Measurements from ENCODE around the gene ATG14.
"Not testable (repeated sequence)": the region's sequence is repeated elsewhere in the genome, so short reads cannot be mapped to it uniquely, and the experiment has no call there.

ATG14 gene

DNA sequence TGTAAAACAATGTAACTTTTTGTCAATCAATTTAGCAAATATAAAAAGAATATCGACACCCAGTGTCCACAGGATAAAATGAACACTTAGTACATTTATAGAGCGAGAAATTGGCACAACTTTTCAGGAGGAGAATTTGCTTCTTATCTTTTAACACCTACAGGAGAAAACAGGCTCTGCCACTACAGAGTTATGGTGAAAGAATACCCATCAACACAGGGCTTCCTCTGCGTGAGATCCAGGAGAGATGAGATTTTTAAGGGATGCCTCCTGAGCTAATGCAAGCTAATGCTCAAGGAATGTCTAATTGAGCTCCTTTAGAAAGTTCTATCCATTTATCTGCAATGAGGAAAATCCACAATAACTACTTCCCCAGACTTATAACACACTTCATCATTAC is 21.0 kb upstream of the ATG14 start:
- no peaks in the 10 kb centered on the region for H3K4me1 Mint-ChIP-seq
- no peaks in the 10 kb centered on the region for H3K36me3 Mint-ChIP-seq (ENCODE audit: low read depth)
- H3K27me3 Mint-ChIP-seq (ENCODE audit: low read depth, poor library complexity), result peaks cover 22% of the 10 kb centered on the region

DNA sequence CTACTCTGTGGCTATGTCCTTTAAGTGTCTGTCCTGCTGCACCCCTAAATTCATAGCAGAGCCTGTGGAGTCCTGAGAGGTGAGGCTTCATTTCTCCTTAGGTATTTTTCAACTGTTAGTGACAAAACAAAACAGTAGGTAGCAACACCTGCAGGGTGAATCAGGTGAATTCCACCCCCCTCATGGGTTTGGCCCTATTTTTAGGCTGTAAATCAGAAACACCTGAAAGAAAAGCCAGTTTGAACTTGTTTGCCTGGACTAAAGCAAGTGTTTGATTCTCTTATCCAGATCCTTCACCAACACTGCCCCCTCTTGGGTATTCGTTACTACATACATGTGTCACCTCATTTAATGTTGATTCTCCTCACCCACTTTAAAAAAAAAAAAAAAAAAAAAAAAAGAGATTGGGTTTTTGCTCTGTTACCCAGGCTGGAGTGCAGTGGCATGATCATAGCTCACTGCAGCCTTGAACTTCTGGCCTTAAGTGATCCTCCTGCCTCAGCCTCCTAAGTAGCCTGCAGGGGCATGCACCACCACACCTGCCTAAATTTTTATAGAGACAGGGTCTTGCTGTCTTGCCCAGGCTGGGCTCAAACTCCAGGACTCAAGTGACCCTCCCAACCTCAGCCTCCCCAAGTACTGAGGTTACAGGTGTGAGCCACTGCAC is 18.5 kb upstream of the ATG14 start:
- peak; percentile 16 for TF ChIP-seq CTCF (IDR thresholded peaks at IDR 0.05)
- DNase-seq, result no peak
- H3K9me3 Mint-ChIP-seq, result no peaks in the 10 kb centered on the region
- H3K27ac Mint-ChIP-seq, result no peak overlapping the region
- no peak overlapping the region for H3K4me3 Mint-ChIP-seq
- H3K4me1 Mint-ChIP-seq, result no peaks in the 10 kb centered on the region
- H3K36me3 Mint-ChIP-seq (ENCODE audit: low read depth), result no peaks in the 10 kb centered on the region
- peaks cover 19% of the 10 kb centered on the region for H3K27me3 Mint-ChIP-seq (ENCODE audit: low read depth, poor library complexity)

More for the DNA sequence above, 21.0 kb upstream of the ATG14 start:
- no peak for TF ChIP-seq CTCF (IDR thresholded peaks at IDR 0.05)
- DNase-seq, result no peak
- Mint-ChIP-seq H3K4me3 (no peak overlapping the region), H3K27ac (no peak overlapping the region), H3K9me3 (no peaks in the 10 kb centered on the region)

DNA sequence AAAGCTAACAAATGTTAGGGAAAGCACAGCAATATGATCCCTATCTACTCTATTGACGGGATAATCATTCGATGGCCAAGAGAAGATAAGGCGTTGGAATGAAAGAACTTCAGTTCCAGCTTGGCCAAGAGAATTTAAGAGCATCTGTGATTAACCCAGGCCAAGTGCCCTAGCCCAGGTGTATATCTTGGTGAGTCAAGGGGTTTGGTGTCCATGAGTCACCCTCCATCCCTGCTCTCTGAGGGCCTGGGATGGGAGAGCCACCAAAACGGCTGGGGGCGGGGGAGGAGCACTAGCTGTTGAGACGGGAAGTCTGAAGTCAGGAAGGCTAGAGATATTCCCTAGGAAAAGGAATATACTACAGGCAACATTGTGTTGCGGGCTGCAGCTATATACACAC is 15.8 kb upstream of the ATG14 start:
- H3K36me3 Mint-ChIP-seq (ENCODE audit: low read depth), result no peaks in the 10 kb centered on the region
- H3K9me3 Mint-ChIP-seq, result no peaks in the 10 kb centered on the region
- peaks cover 23% of the 10 kb centered on the region for H3K27me3 Mint-ChIP-seq (ENCODE audit: low read depth, poor library complexity)
- no peak overlapping the region for H3K27ac Mint-ChIP-seq
- no peak for DNase-seq
- H3K4me3 Mint-ChIP-seq, result no peak overlapping the region
- TF ChIP-seq CTCF (IDR thresholded peaks at IDR 0.05), result no peak
- no peaks in the 10 kb centered on the region for H3K4me1 Mint-ChIP-seq

DNA sequence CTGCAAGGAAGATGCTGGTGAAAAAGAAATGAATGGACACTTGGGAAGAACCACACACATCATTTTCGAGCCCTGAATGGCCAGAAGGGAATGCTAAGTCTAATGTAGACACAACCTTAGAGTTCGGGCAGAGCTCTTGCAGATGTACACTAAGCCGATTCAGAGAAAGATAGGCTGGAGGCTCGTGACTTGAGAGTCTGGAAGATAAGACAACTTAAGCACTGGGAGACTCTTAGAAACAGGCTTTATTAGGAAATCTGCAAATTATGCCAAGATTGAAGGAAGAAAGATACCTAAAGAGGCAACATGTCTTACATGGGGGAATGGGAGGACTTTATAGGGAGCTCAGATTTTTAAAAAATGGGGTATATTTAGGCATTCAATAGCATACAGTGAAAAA is 15.3 kb upstream of the ATG14 start:
- TF ChIP-seq CTCF (IDR thresholded peaks at IDR 0.05), result no peak
- no peak for DNase-seq
- H3K27ac Mint-ChIP-seq, result no peak overlapping the region
- peaks cover 28% of the 10 kb centered on the region for H3K27me3 Mint-ChIP-seq (ENCODE audit: low read depth, poor library complexity)
- H3K9me3 Mint-ChIP-seq, result no peaks in the 10 kb centered on the region
- no peaks in the 10 kb centered on the region for H3K4me1 Mint-ChIP-seq
- no peak overlapping the region for H3K4me3 Mint-ChIP-seq
- no peaks in the 10 kb centered on the region for H3K36me3 Mint-ChIP-seq (ENCODE audit: low read depth)

DNA sequence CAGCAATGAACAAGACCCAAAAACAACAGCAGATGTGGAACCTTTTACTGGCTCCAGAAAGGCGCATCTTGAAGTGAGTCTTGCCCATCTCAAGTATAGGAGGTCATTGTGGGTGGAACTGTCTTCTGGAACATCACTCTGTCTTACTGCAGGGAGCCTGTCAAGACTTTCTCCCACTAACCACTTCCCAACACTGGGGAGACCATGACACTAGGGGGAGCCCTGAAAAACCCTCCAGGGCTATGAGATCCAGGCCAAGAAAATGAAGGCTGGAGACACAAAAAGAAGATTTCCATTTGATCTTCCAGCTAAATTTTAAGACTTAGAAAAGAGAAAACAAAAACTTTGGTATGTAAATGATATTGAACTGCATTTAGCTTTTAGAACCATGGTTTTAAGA is 13.5 kb upstream of the ATG14 start:
- H3K4me1 Mint-ChIP-seq, result no peaks in the 10 kb centered on the region
- TF ChIP-seq CTCF (IDR thresholded peaks at IDR 0.05), result no peak

GRCh38 chr14:55423969-55424368 is 12.3 kb upstream of the ATG14 start:
- DNase-seq, result no peak
- Mint-ChIP-seq H3K27ac (no peak overlapping the region), H3K4me3 (no peak overlapping the region), H3K27me3 (ENCODE audit: low read depth, poor library complexity) (peaks cover 30% of the 10 kb centered on the region), H3K9me3 (no peaks in the 10 kb centered on the region), H3K36me3 (ENCODE audit: low read depth) (no peaks in the 10 kb centered on the region), H3K4me1 (no peaks in the 10 kb centered on the region)
- TF ChIP-seq CTCF (IDR thresholded peaks at IDR 0.05), result no peak

More for the DNA sequence above, 13.5 kb upstream of the ATG14 start:
- Mint-ChIP-seq H3K4me3 (no peak overlapping the region), H3K27ac (no peak overlapping the region), H3K9me3 (no peaks in the 10 kb centered on the region), H3K36me3 (ENCODE audit: low read depth) (no peaks in the 10 kb centered on the region), H3K27me3 (ENCODE audit: low read depth, poor library complexity) (peaks cover 29% of the 10 kb centered on the region)
- no peak for DNase-seq

DNA sequence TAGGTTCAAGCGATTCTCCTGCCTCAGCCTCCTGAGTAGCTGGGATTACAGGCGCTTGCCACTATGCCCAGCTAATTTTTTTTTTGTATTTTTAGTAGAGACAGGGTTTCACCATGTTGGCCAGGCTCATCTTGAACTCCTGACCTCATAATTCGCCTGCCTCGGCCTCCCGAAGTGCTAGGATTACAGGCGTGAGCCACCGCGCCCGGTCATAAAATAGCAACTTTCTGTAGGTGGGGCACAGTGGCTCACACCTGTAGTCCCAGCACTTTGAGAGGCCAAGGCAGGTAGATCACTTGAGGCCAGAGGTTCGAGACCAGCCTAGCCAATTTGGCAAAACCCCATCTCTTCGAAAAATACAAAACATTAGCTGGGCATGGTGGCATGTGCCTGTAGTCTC is 10.7 kb upstream of the ATG14 start:
- H3K9me3 Mint-ChIP-seq; DNase-seq; H3K4me3 Mint-ChIP-seq; H3K4me1 Mint-ChIP-seq; H3K27ac Mint-ChIP-seq; H3K36me3 Mint-ChIP-seq (ENCODE audit: low read depth): not testable (repeated sequence)
- H3K27me3 Mint-ChIP-seq (ENCODE audit: low read depth, poor library complexity), result peaks cover 31% of the 10 kb centered on the region

Measured in nephron progenitor cell (in vitro differentiated cells).